KMS-11 (cell line): ENCODE data around the gene SUCNR1.

Experiments used
- H2AFZ ChIP-seq: fragments of 200-600 bp; sonication (generic); 2 replicates; pipeline ENCODE4 v1.6.1; 2016; ENCODE audit warnings: antibody characterized with exemption, mixed run types, low read depth
- H3K27ac ChIP-seq: fragments of 200-600 bp; sonication (generic); 2 replicates; pipeline ENCODE4 v1.6.1; 2016; ENCODE audit warnings: mild to moderate bottlenecking, mixed run types
- H3K27me3 ChIP-seq: fragments of 200-600 bp; sonication (generic); 2 replicates; pipeline ENCODE4 v1.6.1; 2017; ENCODE audit warnings: mild to moderate bottlenecking, low read depth, mixed run types, moderate library complexity; ENCODE audit not compliant: insufficient read depth
- H3K36me3 ChIP-seq: fragments of 200-600 bp; sonication (generic); 2 replicates; pipeline ENCODE4 v1.6.1; 2017; ENCODE audit warnings: mild to moderate bottlenecking, mixed run types; ENCODE audit not compliant: insufficient read depth
- H3K4me1 ChIP-seq: fragments of 200-600 bp; sonication (generic); 2 replicates; pipeline ENCODE4 v1.6.1; 2016; ENCODE audit warnings: mild to moderate bottlenecking, low read depth, mixed run types; ENCODE audit not compliant: poor library complexity, severe bottlenecking
- H3K4me2 ChIP-seq: fragments of 200-600 bp; sonication (generic); 2 replicates; pipeline ENCODE4 v1.7.0; 2016; ENCODE audit warnings: mild to moderate bottlenecking, mixed run types
- H3K4me3 ChIP-seq: fragments of 200-600 bp; sonication (generic); IDR thresholded peaks from 2 replicates; pipeline ENCODE4 v1.6.1; 2017; ENCODE audit warnings: low read depth, low read length, mixed read lengths; ENCODE audit not compliant: insufficient read depth
- H3K79me2 ChIP-seq: fragments of 200-600 bp; sonication (generic); 2 replicates; pipeline ENCODE4 v1.6.1; 2016; ENCODE audit warnings: low read depth, mixed run types; ENCODE audit not compliant: insufficient read depth
- H3K9ac ChIP-seq: fragments of 200-600 bp; sonication (generic); 2 replicates; pipeline ENCODE4 v1.6.1; 2016; ENCODE audit warnings: mild to moderate bottlenecking, mixed run types
- H4K20me1 ChIP-seq: fragments of 200-600 bp; sonication (generic); 2 replicates; pipeline ENCODE4 v1.6.1; 2016; ENCODE audit warnings: mild to moderate bottlenecking, mixed run types; ENCODE audit not compliant: insufficient read depth
- TF ChIP-seq, protein P1 (sequence below): fragments of 200-600 bp; sonication (generic); conservative IDR thresholded peaks from 2 replicates; pipeline ENCODE4 v1.6.1; 2017; ENCODE audit warnings: low read depth, mild to moderate bottlenecking, antibody characterized with exemption, low read length, moderate library complexity, mixed read lengths

The SUCNR1 gene

DNA sequence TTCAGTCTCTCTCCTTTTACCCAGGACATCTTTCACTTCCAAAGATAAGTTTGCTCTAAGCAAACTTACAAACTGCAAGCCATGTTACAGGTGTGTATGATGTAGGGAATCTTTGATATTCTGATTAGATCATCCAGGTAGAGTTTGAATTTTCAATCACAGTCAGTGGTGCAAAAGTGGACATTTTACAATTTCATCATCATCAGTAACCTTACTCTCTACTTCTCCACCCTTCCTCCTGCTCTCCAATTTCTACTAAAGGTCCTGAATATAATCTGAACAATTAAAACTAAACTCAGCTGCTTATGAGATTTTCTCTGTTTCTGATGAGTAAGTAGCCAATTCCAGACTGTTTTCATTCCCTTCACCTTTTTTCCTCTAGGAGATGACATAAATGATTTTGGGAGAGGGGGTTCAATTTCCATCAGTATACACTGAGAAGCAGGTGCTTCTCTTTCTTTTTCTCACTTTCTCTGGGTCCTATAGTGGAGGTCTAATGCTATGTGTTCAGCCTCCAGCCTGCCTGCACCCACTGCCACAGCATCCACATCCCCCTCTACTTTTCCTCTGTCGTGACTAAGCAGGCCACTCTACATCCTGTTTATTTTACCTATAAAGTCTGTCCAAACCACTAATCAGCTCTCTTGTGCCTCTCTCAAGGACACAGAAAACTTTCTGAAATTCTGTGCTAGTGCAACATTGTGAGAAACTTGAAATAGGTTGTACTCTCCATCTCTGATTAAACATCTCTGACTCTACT, 27.6 kb downstream of the SUCNR1 start:
- Histone ChIP-seq H4K20me1 (no peaks in the 10 kb centered on the region), H3K4me1 (peaks cover 20% of the 10 kb centered on the region), H3K4me2 (no peak overlapping the region), H3K4me3 (no peak overlapping the region), H2AFZ (no peak overlapping the region), H3K9ac (no peak overlapping the region), H3K27ac (no peak overlapping the region), H3K79me2 (no peaks in the 10 kb centered on the region), H3K36me3 (no peaks in the 10 kb centered on the region), H3K27me3 (no peaks in the 10 kb centered on the region)
- TF ChIP-seq, protein P1, sequence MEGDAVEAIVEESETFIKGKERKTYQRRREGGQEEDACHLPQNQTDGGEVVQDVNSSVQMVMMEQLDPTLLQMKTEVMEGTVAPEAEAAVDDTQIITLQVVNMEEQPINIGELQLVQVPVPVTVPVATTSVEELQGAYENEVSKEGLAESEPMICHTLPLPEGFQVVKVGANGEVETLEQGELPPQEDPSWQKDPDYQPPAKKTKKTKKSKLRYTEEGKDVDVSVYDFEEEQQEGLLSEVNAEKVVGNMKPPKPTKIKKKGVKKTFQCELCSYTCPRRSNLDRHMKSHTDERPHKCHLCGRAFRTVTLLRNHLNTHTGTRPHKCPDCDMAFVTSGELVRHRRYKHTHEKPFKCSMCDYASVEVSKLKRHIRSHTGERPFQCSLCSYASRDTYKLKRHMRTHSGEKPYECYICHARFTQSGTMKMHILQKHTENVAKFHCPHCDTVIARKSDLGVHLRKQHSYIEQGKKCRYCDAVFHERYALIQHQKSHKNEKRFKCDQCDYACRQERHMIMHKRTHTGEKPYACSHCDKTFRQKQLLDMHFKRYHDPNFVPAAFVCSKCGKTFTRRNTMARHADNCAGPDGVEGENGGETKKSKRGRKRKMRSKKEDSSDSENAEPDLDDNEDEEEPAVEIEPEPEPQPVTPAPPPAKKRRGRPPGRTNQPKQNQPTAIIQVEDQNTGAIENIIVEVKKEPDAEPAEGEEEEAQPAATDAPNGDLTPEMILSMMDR = no peak

DNA sequence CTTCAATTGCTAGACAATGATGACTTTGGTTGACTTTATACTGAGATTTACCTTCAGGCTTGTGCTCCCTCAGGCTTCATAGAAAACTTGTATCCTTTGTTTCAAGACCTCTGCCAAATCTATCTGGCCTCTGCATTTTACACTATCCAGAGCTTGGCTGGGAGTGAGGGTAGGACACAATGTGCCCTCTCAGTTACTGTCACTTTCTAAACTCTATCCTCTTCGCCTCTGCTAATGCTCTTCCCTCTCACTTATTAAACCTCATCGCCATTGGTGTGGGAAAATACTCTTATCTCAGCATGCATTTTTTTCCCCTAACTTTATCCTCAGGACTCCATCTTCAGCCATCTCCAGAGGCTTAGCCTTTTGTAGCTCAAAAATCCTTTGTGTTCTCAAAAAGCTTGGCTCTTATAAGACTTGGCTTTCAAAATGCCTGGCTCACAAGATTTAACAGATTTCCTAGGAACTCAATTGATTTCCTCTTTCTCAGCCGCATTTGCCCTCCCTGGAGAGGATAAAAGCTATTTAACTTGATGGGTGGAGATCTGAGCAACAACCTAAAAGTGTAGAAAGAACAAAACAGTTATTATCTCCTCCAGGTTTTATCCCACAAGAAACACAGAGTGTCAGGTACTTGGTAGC, 28.3 kb downstream of the SUCNR1 start:
- Histone ChIP-seq H3K4me1 (peaks cover 20% of the 10 kb centered on the region), H3K4me2 (no peak overlapping the region), H3K27ac (no peak overlapping the region)

DNA sequence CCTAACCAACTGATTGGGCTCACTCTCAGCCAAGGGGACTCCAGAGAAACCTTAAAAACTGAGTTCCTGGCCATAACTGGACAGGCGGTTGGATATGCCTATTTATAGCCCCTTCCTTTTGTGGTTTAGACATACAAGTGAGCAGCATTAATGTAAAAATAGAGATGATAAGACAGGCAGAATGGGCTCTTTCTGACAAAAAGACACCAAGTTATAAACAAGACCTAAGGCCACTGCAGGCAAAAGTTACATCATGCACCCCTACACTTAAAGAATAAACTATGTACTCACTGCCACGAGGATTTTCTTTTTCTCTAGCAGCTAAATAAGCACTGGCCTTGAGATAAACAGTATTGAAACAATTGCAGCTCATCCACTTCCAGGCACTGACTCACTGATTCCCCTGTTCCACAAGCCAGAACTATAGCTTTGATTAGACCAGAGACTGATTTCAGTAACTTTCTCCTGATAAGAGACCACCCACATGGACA, 30.1 kb downstream of the SUCNR1 start:
- no peaks in the 10 kb centered on the region for H3K27me3 ChIP-seq
- H3K27ac ChIP-seq = no peak overlapping the region
- peaks cover 20% of the 10 kb centered on the region for H3K4me1 ChIP-seq
- no peak overlapping the region for H3K4me3 ChIP-seq
- TF ChIP-seq, protein P1 = no peak
- peak overlapping the region; percentile 23; the same call in 1 of the 2 replicates for H2AFZ ChIP-seq
- H3K36me3 ChIP-seq = no peaks in the 10 kb centered on the region
- peak overlapping the region; percentile 27; the same call in 1 of the 2 replicates for H3K4me2 ChIP-seq
- H3K79me2 ChIP-seq = no peaks in the 10 kb centered on the region
- no peaks in the 10 kb centered on the region for H4K20me1 ChIP-seq
- H3K9ac ChIP-seq = no peak overlapping the region

More for the DNA sequence above, 28.3 kb downstream of the SUCNR1 start:
- Histone ChIP-seq H4K20me1 (no peaks in the 10 kb centered on the region), H3K4me3 (no peak overlapping the region), H3K36me3 (no peaks in the 10 kb centered on the region), H3K79me2 (no peaks in the 10 kb centered on the region), H3K9ac (no peak overlapping the region), H2AFZ (no peak overlapping the region), H3K27me3 (no peaks in the 10 kb centered on the region)
- TF ChIP-seq, protein P1 = no peak

DNA sequence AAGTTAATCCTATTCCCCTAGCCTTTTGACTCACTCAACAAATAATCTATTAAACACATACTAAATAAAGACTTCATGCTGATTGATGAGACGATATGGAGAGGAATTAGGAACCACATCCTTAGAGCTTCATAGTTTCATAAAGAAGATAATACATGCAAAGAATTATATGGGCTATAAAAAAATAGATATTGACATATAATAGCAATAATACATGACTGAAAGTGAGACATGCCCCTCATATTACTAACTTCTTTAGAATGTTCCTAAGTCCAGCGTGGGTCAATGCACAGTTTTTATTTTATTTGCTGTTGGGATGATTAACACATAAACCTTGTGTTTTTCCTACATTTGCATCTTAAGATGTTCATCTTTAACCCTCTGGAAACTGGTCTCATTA, 32.2 kb downstream of the SUCNR1 start:
- H3K79me2 ChIP-seq = no peaks in the 10 kb centered on the region
- no peak overlapping the region for H2AFZ ChIP-seq
- peaks cover 20% of the 10 kb centered on the region for H3K4me1 ChIP-seq
- H3K4me3 ChIP-seq = no peak overlapping the region
- no peak overlapping the region for H3K27ac ChIP-seq
- H3K9ac ChIP-seq = no peak overlapping the region
- TF ChIP-seq, protein P1 = no peak
- H3K27me3 ChIP-seq = no peaks in the 10 kb centered on the region
- no peaks in the 10 kb centered on the region for H4K20me1 ChIP-seq
- H3K36me3 ChIP-seq = no peaks in the 10 kb centered on the region
- H3K4me2 ChIP-seq = no peak overlapping the region
